Omental fat pad (tissue), 4 donors: Measurements from ENCODE around the gene PPM1M. TPM values are rescaled to one million over a fixed set of nuclear protein-coding genes. Genes with fewer than 3 reads are reported as not detected.

ENCODE experiments used
- ATAC-seq: fragments of 150-250 bp; one replicate; pipeline ENCODE4 v1.9.1; 2016; ENCODE audit warnings: mild to moderate bottlenecking, moderate library complexity; ENCODE audit not compliant: low FRiP score
- DNase-seq: peaks from one replicate; pipeline ENCODE4 v3.0.0-alpha.2; 2019; ENCODE audit warnings: low spot score
- small RNA-seq: library from RNA; depleted of rRNA; stranded (forward); fragments of <200 nt; gene quantifications from one replicate; pipeline ENCODE3, GENCODE V24; 2016
- total RNA-seq, 4 donors: library from RNA; depleted of rRNA; stranded (reverse); fragments of >200 nt; gene quantifications; one replicate each; pipeline ENCODE4 v1.1.0, GENCODE V29; 2016
- TF ChIP-seq, protein P1 (sequence below), 3 donors: fragments of 450-650 bp; IDR thresholded peaks; one replicate each; pipeline ENCODE4 v1.5.1; 2016 to 2017; ENCODE audit warnings: antibody characterized with exemption in 3 of 3, mild to moderate bottlenecking in 3 of 3, moderate library complexity in 2 of 3

The PPM1M gene
- total RNA-seq, 4 donors from 2014 or later = 17.0 to 32.2 (median 23.9) TPM

- DNase-seq (no peak), ATAC-seq (peak; percentile 4)
- TF ChIP-seq, protein P1, sequence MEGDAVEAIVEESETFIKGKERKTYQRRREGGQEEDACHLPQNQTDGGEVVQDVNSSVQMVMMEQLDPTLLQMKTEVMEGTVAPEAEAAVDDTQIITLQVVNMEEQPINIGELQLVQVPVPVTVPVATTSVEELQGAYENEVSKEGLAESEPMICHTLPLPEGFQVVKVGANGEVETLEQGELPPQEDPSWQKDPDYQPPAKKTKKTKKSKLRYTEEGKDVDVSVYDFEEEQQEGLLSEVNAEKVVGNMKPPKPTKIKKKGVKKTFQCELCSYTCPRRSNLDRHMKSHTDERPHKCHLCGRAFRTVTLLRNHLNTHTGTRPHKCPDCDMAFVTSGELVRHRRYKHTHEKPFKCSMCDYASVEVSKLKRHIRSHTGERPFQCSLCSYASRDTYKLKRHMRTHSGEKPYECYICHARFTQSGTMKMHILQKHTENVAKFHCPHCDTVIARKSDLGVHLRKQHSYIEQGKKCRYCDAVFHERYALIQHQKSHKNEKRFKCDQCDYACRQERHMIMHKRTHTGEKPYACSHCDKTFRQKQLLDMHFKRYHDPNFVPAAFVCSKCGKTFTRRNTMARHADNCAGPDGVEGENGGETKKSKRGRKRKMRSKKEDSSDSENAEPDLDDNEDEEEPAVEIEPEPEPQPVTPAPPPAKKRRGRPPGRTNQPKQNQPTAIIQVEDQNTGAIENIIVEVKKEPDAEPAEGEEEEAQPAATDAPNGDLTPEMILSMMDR (IDR thresholded peaks at IDR 0.05) = no peak
Observed at GRCh38 chr3:52299247-52299878, 53.8 kb downstream of the PPM1M start.

Small RNAs within 50 kb of the gene (small RNA-seq; reads per million reads assigned to genes)
- not detected for gene MIR135A1
- gene MIRLET7G = 517 reads per million, percentile 98 among the genes with 10 or more reads in this experiment

Other genes starting within 250 kb of the PPM1M start
- gene RPL29, start 249.9 kb upstream of the PPM1M start, total RNA-seq = 1,000 to 10,000 TPM; 1,723 to 2,189 (median 1,972) TPM
- gene DUSP7, start 189.2 kb upstream of the PPM1M start, total RNA-seq = 10 to 100 TPM in 3 of 4 donors, 1 to 10 TPM in 1; 5.5 to 22.2 (median 16.8) TPM
- gene POC1A, start 91.3 kb upstream of the PPM1M start, total RNA-seq = 1 to 10 TPM in 3 of 4 donors, under 1 TPM in 1; 0.65 to 2.0 (median 1.2) TPM
- gene ALAS1, start 47.6 kb upstream of the PPM1M start, total RNA-seq = 10 to 100 TPM; 29.3 to 79.7 (median 31.0) TPM
- under 1 TPM in 1 of 4 donors, not detected in 3; 0.19 TPM for gene TLR9, start 20.1 kb upstream of the PPM1M start, total RNA-seq
- 100 to 1,000 TPM in 1 of 4 donors, 10 to 100 TPM in 3; 50.1 to 116 (median 78.3) TPM for gene TWF2, start 6.6 kb upstream of the PPM1M start, total RNA-seq
- gene WDR82, start 32.9 kb downstream of the PPM1M start, total RNA-seq = 10 to 100 TPM; 42.9 to 56.9 (median 51.4) TPM
- 10 to 100 TPM; 12.7 to 63.5 (median 41.4) TPM for gene GLYCTK, start 42.1 kb downstream of the PPM1M start, total RNA-seq
- gene DNAH1, start 70.6 kb downstream of the PPM1M start, total RNA-seq = 10 to 100 TPM in 3 of 4 donors, 1 to 10 TPM in 1; 6.7 to 24.9 (median 14.1) TPM
- 10 to 100 TPM; 44.6 to 73.0 (median 57.4) TPM for gene BAP1, start 164.2 kb downstream of the PPM1M start, total RNA-seq
- gene PHF7, start 164.9 kb downstream of the PPM1M start, total RNA-seq = 10 to 100 TPM in 2 of 4 donors, 1 to 10 TPM in 2; 5.5 to 12.9 (median 9.1) TPM
- 100 to 1,000 TPM in 3 of 4 donors, 10 to 100 TPM in 1; 21.3 to 200 (median 131) TPM for gene SEMA3G, start 199.3 kb downstream of the PPM1M start, total RNA-seq
- 1 to 10 TPM in 2 of 4 donors, not detected in 2; 2.4 to 2.5 TPM for gene TNNC1, start 208.3 kb downstream of the PPM1M start, total RNA-seq
- 10 to 100 TPM; 59.8 to 82.3 (median 68.5) TPM for gene NISCH, start 209.8 kb downstream of the PPM1M start, total RNA-seq
- gene STAB1, start 249.6 kb downstream of the PPM1M start, total RNA-seq = 100 to 1,000 TPM; 231 to 610 (median 304) TPM